Measurements from ENCODE around the gene PKMYT1.

PKMYT1 gene

DNA sequence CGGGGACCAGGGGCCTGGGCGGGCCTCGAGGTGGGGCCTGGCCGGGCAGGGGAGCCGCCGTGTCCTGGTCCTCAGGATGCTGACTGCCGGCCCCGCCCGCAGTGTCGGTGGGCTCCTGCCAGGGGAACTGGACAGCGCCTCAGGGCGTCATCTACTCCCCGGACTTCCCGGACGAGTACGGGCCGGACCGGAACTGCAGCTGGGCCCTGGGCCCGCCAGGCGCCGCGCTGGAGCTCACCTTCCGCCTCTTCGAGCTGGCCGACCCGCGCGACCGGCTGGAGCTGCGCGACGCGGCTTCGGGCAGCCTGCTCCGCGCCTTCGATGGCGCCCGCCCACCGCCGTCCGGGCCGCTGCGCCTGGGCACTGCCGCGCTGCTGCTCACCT is 13.4 kb downstream of the PKMYT1 start:
- Histone ChIP-seq H3K27ac (ENCODE audit: low read depth, low read length) (no peak overlapping the region), H3K27me3 (ENCODE audit: low read length) (no peaks in the 10 kb centered on the region)
- TF ChIP-seq EZH2phosphoT487 (conservative IDR thresholded peaks at IDR 0.05; ENCODE audit: low read length): no peak
- TF ChIP-seq, protein P1, sequence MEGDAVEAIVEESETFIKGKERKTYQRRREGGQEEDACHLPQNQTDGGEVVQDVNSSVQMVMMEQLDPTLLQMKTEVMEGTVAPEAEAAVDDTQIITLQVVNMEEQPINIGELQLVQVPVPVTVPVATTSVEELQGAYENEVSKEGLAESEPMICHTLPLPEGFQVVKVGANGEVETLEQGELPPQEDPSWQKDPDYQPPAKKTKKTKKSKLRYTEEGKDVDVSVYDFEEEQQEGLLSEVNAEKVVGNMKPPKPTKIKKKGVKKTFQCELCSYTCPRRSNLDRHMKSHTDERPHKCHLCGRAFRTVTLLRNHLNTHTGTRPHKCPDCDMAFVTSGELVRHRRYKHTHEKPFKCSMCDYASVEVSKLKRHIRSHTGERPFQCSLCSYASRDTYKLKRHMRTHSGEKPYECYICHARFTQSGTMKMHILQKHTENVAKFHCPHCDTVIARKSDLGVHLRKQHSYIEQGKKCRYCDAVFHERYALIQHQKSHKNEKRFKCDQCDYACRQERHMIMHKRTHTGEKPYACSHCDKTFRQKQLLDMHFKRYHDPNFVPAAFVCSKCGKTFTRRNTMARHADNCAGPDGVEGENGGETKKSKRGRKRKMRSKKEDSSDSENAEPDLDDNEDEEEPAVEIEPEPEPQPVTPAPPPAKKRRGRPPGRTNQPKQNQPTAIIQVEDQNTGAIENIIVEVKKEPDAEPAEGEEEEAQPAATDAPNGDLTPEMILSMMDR (IDR thresholded peaks at IDR 0.05; ENCODE audit: insufficient read depth, low read length, poor library complexity, severe bottlenecking): no peak

DNA sequence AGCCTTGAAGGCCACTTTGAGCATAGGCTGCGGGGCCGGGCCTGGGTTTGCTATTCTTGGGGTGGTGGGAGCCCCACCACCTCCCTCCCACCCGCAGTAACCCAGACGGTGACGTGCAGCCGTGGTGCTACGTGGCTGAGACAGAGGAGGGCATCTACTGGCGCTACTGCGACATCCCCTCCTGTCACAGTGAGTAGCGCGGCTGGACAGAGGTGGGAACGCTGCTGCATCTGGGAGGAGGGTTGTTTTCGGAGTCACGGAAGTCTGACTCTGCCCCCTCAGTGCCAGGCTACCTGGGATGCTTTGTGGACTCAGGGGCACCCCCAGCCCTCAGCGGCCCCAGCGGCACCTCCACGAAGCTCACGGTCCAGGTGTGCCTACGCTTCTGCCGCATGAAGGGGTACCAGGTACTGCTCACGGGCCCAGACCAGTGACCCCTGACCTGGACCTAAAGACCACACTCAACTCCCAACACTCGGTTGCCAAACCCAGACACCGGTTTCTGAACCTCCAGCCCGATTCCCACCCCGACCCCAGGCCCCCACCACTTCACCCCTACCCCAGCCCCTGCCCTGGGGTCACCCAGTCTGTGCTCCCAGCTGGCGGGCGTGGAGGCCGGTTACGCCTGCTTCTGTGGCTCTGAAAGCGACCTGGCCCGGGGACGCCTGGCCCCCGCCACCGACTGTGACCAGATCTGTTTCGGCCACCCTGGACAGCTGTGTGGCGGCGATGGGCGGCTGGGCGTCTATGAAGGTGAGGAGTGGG is 14.0 kb downstream of the PKMYT1 start:
- Histone ChIP-seq H3K9me2 (replicated peaks; ENCODE audit: insufficient read depth, low read length) (no peaks in the 10 kb centered on the region), H3K36me3 (ENCODE audit: low read length) (no peaks in the 10 kb centered on the region), H4K20me1 (ENCODE audit: low read depth, low read length) (no peaks in the 10 kb centered on the region; the same call in 1 of the 2 replicates), H3K9ac (ENCODE audit: low read length) (peak overlapping the region; percentile 72; the same call in 1 of the 2 replicates), H3K27ac (ENCODE audit: low read depth, low read length) (peak overlapping the region; percentile 77), H3K79me2 (ENCODE audit: insufficient read depth, low read length) (peaks cover 18% of the 10 kb centered on the region), H3K9me3 (ENCODE audit: insufficient read depth, low read length) (no peaks in the 10 kb centered on the region), H3K27me3 (ENCODE audit: low read length) (no peaks in the 10 kb centered on the region), H3K4me2 (ENCODE audit: low read depth, low read length, poor library complexity, severe bottlenecking) (peak overlapping the region; percentile 77), H2AFZ (ENCODE audit: low read depth, low read length, severe bottlenecking) (no peak overlapping the region), H3F3A (ENCODE audit: insufficient read depth) (peaks cover 50% of the 10 kb centered on the region), H3K4me3 (ENCODE audit: insufficient read depth, low read length, poor library complexity, severe bottlenecking) (no peak overlapping the region)
- TF ChIP-seq, protein P1 (IDR thresholded peaks at IDR 0.05; ENCODE audit: insufficient read depth, low read length, poor library complexity, severe bottlenecking): no peak
- TF ChIP-seq EZH2phosphoT487 (conservative IDR thresholded peaks at IDR 0.05; ENCODE audit: low read length): no peak

More for the DNA sequence above, 13.4 kb downstream of the PKMYT1 start:
- Histone ChIP-seq H2AFZ (ENCODE audit: low read depth, low read length, severe bottlenecking) (no peak overlapping the region), H3K4me3 (ENCODE audit: insufficient read depth, low read length, poor library complexity, severe bottlenecking) (no peak overlapping the region), H3K9me2 (replicated peaks; ENCODE audit: insufficient read depth, low read length) (no peaks in the 10 kb centered on the region), H3K9me3 (ENCODE audit: insufficient read depth, low read length) (no peaks in the 10 kb centered on the region), H3K36me3 (ENCODE audit: low read length) (no peaks in the 10 kb centered on the region), H3K9ac (ENCODE audit: low read length) (no peak overlapping the region), H3K4me2 (ENCODE audit: low read depth, low read length, poor library complexity, severe bottlenecking) (no peak overlapping the region), H3F3A (ENCODE audit: insufficient read depth) (peaks cover 54% of the 10 kb centered on the region), H3K79me2 (ENCODE audit: insufficient read depth, low read length) (peaks cover 22% of the 10 kb centered on the region), H4K20me1 (ENCODE audit: low read depth, low read length) (no peaks in the 10 kb centered on the region; the same call in 1 of the 2 replicates)

DNA sequence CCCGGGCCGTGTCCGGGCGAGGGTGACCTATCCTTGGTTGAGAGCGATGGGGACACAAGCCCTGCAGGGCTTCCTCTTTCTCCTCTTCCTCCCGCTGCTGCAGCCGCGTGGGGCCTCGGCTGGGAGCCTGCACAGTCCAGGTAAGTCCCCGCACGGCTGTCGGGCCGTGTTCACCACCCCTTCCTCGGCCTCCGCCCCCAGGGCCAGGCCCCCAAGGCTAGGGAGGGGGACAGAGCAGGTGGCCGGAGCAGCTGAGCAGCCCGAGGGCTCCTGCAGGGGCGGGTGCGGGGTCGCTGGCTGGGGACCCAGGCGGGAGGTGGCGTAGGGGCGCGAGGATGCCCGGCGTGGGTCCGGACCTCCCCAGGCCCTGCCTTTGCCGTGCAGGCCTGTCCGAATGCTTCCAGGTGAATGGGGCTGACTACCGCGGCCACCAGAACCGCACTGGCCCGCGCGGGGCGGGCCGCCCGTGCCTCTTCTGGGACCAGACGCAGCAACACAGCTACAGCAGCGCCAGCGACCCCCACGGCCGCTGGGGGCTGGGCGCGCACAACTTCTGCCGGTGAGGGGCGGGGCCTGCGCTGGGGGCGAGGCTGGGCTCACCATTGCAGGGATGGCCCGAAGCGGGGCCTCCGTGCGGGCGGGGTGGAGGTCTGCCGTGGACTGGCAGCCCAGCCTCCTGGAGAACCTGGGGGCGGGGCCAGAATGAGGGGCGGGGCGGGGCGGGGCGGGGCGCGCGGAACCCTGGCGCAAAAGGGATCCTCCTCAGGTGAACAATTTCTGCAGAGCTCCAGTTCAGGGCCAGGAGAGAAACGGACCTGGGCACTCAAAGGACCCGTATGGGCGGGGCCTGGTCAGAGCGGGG is 15.5 kb downstream of the PKMYT1 start:
- no peaks in the 10 kb centered on the region for H3K9me3 ChIP-seq (ENCODE audit: insufficient read depth, low read length)
- peaks cover 3% of the 10 kb centered on the region for H3K79me2 ChIP-seq (ENCODE audit: insufficient read depth, low read length)
- peak overlapping the region; percentile 67 for H3K4me3 ChIP-seq (ENCODE audit: insufficient read depth, low read length, poor library complexity, severe bottlenecking)
- no peaks in the 10 kb centered on the region for H3K27me3 ChIP-seq (ENCODE audit: low read length)
- H3K4me2 ChIP-seq (ENCODE audit: low read depth, low read length, poor library complexity, severe bottlenecking): peak overlapping the region; percentile 77
- no peaks in the 10 kb centered on the region for H3K36me3 ChIP-seq (ENCODE audit: low read length)
- peaks cover 41% of the 10 kb centered on the region for H3F3A ChIP-seq (ENCODE audit: insufficient read depth)
- H2AFZ ChIP-seq (ENCODE audit: low read depth, low read length, severe bottlenecking): peak overlapping the region; percentile 1
- no peaks in the 10 kb centered on the region for H3K9me2 ChIP-seq (replicated peaks; ENCODE audit: insufficient read depth, low read length)
- no peaks in the 10 kb centered on the region for H4K20me1 ChIP-seq (ENCODE audit: low read depth, low read length)
- H3K27ac ChIP-seq (ENCODE audit: low read depth, low read length): peak overlapping the region; percentile 94
- TF ChIP-seq, protein P1 (IDR thresholded peaks at IDR 0.05; ENCODE audit: insufficient read depth, low read length, poor library complexity, severe bottlenecking): no peak
- no peak for TF ChIP-seq EZH2phosphoT487 (conservative IDR thresholded peaks at IDR 0.05; ENCODE audit: low read length)
- peak overlapping the region; percentile 72 for H3K9ac ChIP-seq (ENCODE audit: low read length)
